DND-41 (cell line): ENCODE data around the gene PNKD.

Source experiments
- ATAC-seq: fragments of 200-7000 bp; cut with Tn5 transposase; 3 replicates; pipeline ENCODE4 v1.9.1; 2021; ENCODE audit warnings: low read depth; ENCODE audit not compliant: insufficient read depth
- DNase-seq: peaks from one replicate; pipeline ENCODE4 v3.0.0-alpha.2; 2020
- H2AFZ ChIP-seq: 2 replicates; pipeline ENCODE4 v1.6.0; 2012; ENCODE audit warnings: low read depth, low read length
- H3K27ac ChIP-seq: 2 replicates; pipeline ENCODE4 v1.5.1; 2012; ENCODE audit warnings: low read length, inconsistent platforms
- H3K27me3 ChIP-seq: fragments of 200-600 bp; sonication (generic); 2 replicates; pipeline ENCODE4 v1.6.0; 2012; ENCODE audit warnings: low read length, mild to moderate bottlenecking, inconsistent platforms; ENCODE audit not compliant: insufficient read depth, poor library complexity
- H3K36me3 ChIP-seq: 2 replicates; pipeline ENCODE4 v1.5.1; 2012; ENCODE audit warnings: low read length, inconsistent platforms; ENCODE audit not compliant: insufficient read depth
- H3K4me1 ChIP-seq: 2 replicates; pipeline ENCODE4 v1.5.1; 2012; ENCODE audit warnings: mild to moderate bottlenecking, low read length; ENCODE audit not compliant: insufficient read depth
- H3K4me2 ChIP-seq: 2 replicates; pipeline ENCODE4 v1.6.0; 2012; ENCODE audit warnings: mild to moderate bottlenecking, moderate library complexity, low read length, inconsistent platforms; ENCODE audit not compliant: insufficient read depth
- H3K4me3 ChIP-seq, 2 experiments: fragments of 200-600 bp in 1 of 2; shearing (Covaris generic) in 1 of 2; 2 replicates each; pipeline ENCODE4 v1.5.1; 2012 to 2016; ENCODE audit warnings: inconsistent platforms in 2 of 2, low read length in 2 of 2, mild to moderate bottlenecking in 2 of 2, low read depth in 1 of 2, moderate library complexity in 1 of 2
- H3K79me2 ChIP-seq: 2 replicates; pipeline ENCODE4 v1.6.0; 2012; ENCODE audit warnings: low read length, inconsistent platforms; ENCODE audit not compliant: insufficient read depth
- H3K9ac ChIP-seq: 2 replicates; pipeline ENCODE4 v1.6.0; 2012; ENCODE audit warnings: low read depth, mild to moderate bottlenecking, inconsistent platforms, low read length, moderate library complexity
- H3K9me3 ChIP-seq: 2 replicates; pipeline ENCODE4 v1.5.1; 2012; ENCODE audit warnings: low read length, moderate library complexity, mild to moderate bottlenecking, inconsistent platforms; ENCODE audit not compliant: insufficient read depth, severe bottlenecking
- H4K20me1 ChIP-seq: 2 replicates; pipeline ENCODE4 v1.6.0; 2012; ENCODE audit warnings: low read length; ENCODE audit not compliant: insufficient read depth
- CTCF ChIP-seq: IDR thresholded peaks from 2 replicates; pipeline ENCODE4 v1.5.1; 2012; ENCODE audit warnings: borderline replicate concordance, low read length, moderate library complexity, mild to moderate bottlenecking; ENCODE audit not compliant: poor library complexity, severe bottlenecking; ENCODE audit errors: extremely low read depth
- EZH2 ChIP-seq: IDR thresholded peaks from 3 replicates; pipeline ENCODE4 v1.6.1; 2012; ENCODE audit warnings: borderline replicate concordance, low read depth, mild to moderate bottlenecking, moderate library complexity, low read length, inconsistent platforms; ENCODE audit not compliant: severe bottlenecking

Gene PNKD

DNA sequence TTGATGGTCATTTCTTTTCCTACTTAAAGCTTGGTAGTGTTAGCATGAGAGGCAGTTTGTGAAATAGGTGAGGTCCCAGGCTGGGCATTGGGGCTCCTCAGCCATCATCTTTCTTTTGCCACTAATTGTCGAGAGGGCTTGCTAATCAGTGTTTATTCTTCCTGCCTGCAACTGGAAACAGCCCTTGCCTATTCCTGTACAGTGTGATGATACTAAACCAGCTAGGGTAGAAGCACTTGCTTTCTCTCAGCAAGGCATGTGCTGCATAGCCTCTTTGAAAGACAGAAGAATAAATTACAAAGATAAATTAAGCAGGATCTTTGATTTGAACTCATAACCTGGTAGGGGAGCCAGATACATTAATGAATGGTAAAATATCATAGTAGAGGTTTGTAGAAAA is 26.1 kb upstream of the PNKD start:
- ATAC-seq (no peak), DNase-seq (no peak)
- Histone ChIP-seq H3K36me3 (peaks cover 97% of the 10 kb centered on the region), H2AFZ (no peak overlapping the region), H3K27ac (no peak overlapping the region), H3K4me2 (no peak overlapping the region), H4K20me1 (no peaks in the 10 kb centered on the region), H3K9ac (no peak overlapping the region), H3K27me3 (no peaks in the 10 kb centered on the region), H3K4me1 (no peaks in the 10 kb centered on the region), H3K4me3 (no peak overlapping the region), H3K9me3 (no peaks in the 10 kb centered on the region), H3K79me2 (0 out of 2 replicates have a peak, but pooled peaks cover 2% of the 10 kb centered on the region)
- no peak for TF ChIP-seq EZH2
- no peak for TF ChIP-seq CTCF

- no peaks in the 10 kb centered on the region for H3K4me1 ChIP-seq
These were observed 25.7 kb upstream of the PNKD start for GRCh38 chr2:218244665-218245064.

GRCh38 chr2:218245214-218245613 is 25.1 kb upstream of the PNKD start:
- peaks cover 97% of the 10 kb centered on the region for H3K36me3 ChIP-seq

More at GRCh38 chr2:218244665-218245064, 25.7 kb upstream of the PNKD start:
- 0 out of 2 replicates have a peak, but pooled peaks cover 2% of the 10 kb centered on the region for H3K79me2 ChIP-seq
- H4K20me1 ChIP-seq = no peaks in the 10 kb centered on the region
- H3K27ac ChIP-seq = no peak overlapping the region
- TF ChIP-seq CTCF (no peak), EZH2 (no peak)
- H3K4me3 ChIP-seq = no peak overlapping the region
- peaks cover 97% of the 10 kb centered on the region for H3K36me3 ChIP-seq
- H3K9ac ChIP-seq = no peak overlapping the region
- no peaks in the 10 kb centered on the region for H3K27me3 ChIP-seq
- no peaks in the 10 kb centered on the region for H3K9me3 ChIP-seq
- ATAC-seq (no peak), DNase-seq (no peak)
- H2AFZ ChIP-seq = no peak overlapping the region
- no peak overlapping the region for H3K4me2 ChIP-seq

More at GRCh38 chr2:218245214-218245613, 25.1 kb upstream of the PNKD start:
- no peaks in the 10 kb centered on the region for H4K20me1 ChIP-seq
- no peaks in the 10 kb centered on the region for H3K4me1 ChIP-seq
- no peak overlapping the region for H3K27ac ChIP-seq
- no peaks in the 10 kb centered on the region for H3K9me3 ChIP-seq
- H3K4me2 ChIP-seq = no peak overlapping the region
- ATAC-seq (no peak), DNase-seq (no peak)
- H3K4me3 ChIP-seq = no peak overlapping the region
- no peak for TF ChIP-seq CTCF
- no peak for TF ChIP-seq EZH2
- H3K9ac ChIP-seq = no peak overlapping the region
- no peak overlapping the region for H2AFZ ChIP-seq
- no peaks in the 10 kb centered on the region for H3K27me3 ChIP-seq
- H3K79me2 ChIP-seq = 0 out of 2 replicates have a peak, but pooled peaks cover 2% of the 10 kb centered on the region
